Transverse colon (tissue), 3 donors: ENCODE measurements around the gene DENND6B.

ENCODE experiments used
- CTCF ChIP-seq, 5 experiments: fragments of 200-600 bp in 3 of 5; fragments of 450-650 bp in 2 of 5; sonication (generic) in 3 of 5; IDR thresholded peaks; 1 replicate in 2 of 5; 2 replicates in 3 of 5; pipeline ENCODE4 v1.5.1; 2016 to 2017; ENCODE audit warnings: antibody characterized with exemption in 5 of 5, inconsistent platforms in 3 of 5, mild to moderate bottlenecking in 2 of 5, moderate library complexity in 1 of 5
- POLR2A ChIP-seq: fragments of 450-650 bp; IDR thresholded peaks from one replicate; pipeline ENCODE4 v1.6.1; 2016; ENCODE audit warnings: antibody characterized with exemption, mild to moderate bottlenecking, moderate library complexity

DNA sequence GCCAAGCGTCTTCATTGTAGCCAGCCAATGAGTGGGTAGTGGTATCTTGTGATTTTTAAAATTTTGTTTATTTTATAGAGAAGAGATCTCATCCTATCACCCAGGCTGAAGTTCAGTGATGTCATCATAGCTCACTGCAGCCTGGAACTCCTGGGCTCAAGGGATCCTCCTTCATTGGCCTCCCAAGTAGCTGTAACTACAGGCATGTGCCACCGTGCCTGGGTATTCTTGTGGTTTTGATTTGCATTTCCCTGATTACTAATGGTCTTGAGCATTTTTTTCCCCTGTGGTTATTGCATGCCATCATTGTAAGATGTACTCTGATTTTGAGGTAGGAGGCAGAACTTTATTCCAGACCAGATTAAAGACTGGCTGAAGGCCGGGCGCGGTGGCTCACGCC is 2.4 kb upstream of the DENND6B start:
- TF ChIP-seq CTCF (IDR thresholded peaks at IDR 0.05) (no peak), POLR2A (no peak)
